GM23248 (cell line): Measurements from ENCODE around the gene TTC39B. TPM values are rescaled to one million over a fixed set of nuclear protein-coding genes. Genes with fewer than 3 reads are reported as not detected.

ENCODE experiments used
- DNase-seq: peaks from one replicate; pipeline ENCODE4 v3.0.0-alpha.2; 2015
- H2AFZ ChIP-seq: fragments of 200-600 bp; sonication (generic); 2 replicates; pipeline ENCODE4 v1.6.1; 2016; ENCODE audit warnings: antibody characterized with exemption
- H3F3A ChIP-seq: fragments of 200-600 bp; sonication (generic); 2 replicates; pipeline ENCODE4 v1.6.1; 2016; ENCODE audit warnings: mild to moderate bottlenecking, antibody characterized with exemption, mixed run types; ENCODE audit not compliant: insufficient read depth
- H3K27ac ChIP-seq: fragments of 200-600 bp; sonication (generic); 2 replicates; pipeline ENCODE4 v1.5.1; 2016; ENCODE audit warnings: mild to moderate bottlenecking
- H3K27me3 ChIP-seq: fragments of 200-600 bp; sonication (generic); replicated peaks from 2 replicates; pipeline ENCODE4 v1.6.1; 2016; ENCODE audit warnings: mild to moderate bottlenecking; ENCODE audit not compliant: insufficient read depth
- H3K36me3 ChIP-seq: fragments of 200-600 bp; sonication (generic); 2 replicates; pipeline ENCODE4 v1.6.1; 2016; ENCODE audit warnings: low read depth, mild to moderate bottlenecking
- H3K4me1 ChIP-seq: fragments of 200-600 bp; sonication (generic); 2 replicates; pipeline ENCODE4 v1.6.1; 2016; ENCODE audit warnings: mild to moderate bottlenecking; ENCODE audit not compliant: insufficient read depth
- H3K4me2 ChIP-seq: fragments of 200-600 bp; sonication (generic); one replicate; pipeline ENCODE4 v1.6.1; 2016; ENCODE audit warnings: mild to moderate bottlenecking; ENCODE audit not compliant: unreplicated experiment
- H3K4me3 ChIP-seq: fragments of 200-600 bp; sonication (generic); 2 replicates; pipeline ENCODE4 v1.5.1; 2016; ENCODE audit warnings: mild to moderate bottlenecking
- H3K79me2 ChIP-seq: fragments of 200-600 bp; sonication (generic); 2 replicates; pipeline ENCODE4 v1.6.1; 2016; ENCODE audit warnings: mild to moderate bottlenecking; ENCODE audit not compliant: insufficient read depth
- H3K9ac ChIP-seq: fragments of 200-600 bp; sonication (generic); 2 replicates; pipeline ENCODE4 v1.6.1; 2016; ENCODE audit warnings: mild to moderate bottlenecking
- H3K9me2 ChIP-seq: fragments of 200-600 bp; sonication (generic); 2 replicates; pipeline ENCODE4 v1.6.1; 2016; ENCODE audit warnings: mixed run types, mild to moderate bottlenecking, moderate library complexity; ENCODE audit not compliant: insufficient read depth
- H3K9me3 ChIP-seq: fragments of 200-600 bp; sonication (generic); one replicate; pipeline ENCODE4 v1.6.1; 2017; ENCODE audit warnings: low read depth
- H4K20me1 ChIP-seq: fragments of 200-600 bp; sonication (generic); 2 replicates; pipeline ENCODE4 v1.6.0; 2016; ENCODE audit not compliant: insufficient read depth
- EZH2 ChIP-seq: fragments of 200-600 bp; sonication (generic); IDR thresholded peaks from 2 replicates; pipeline ENCODE4 v1.6.1; 2018; ENCODE audit warnings: antibody characterized with exemption, mild to moderate bottlenecking; ENCODE audit not compliant: insufficient read depth, poor library complexity, severe bottlenecking
- EZH2phosphoT487 ChIP-seq: fragments of 200-600 bp; sonication (generic); IDR thresholded peaks from 2 replicates; pipeline ENCODE4 v1.6.1; 2018; ENCODE audit warnings: antibody characterized with exemption, moderate library complexity, mild to moderate bottlenecking, low read depth; ENCODE audit not compliant: insufficient read depth
- WGBS, 2 experiments: methylation state at CpG; one replicate each; pipeline ENCODE4 v1.1.6; 2015 to 2017; ENCODE audit warnings: low lambda C conversion rate in 2 of 2, low coverage in 1 of 2; ENCODE audit errors: missing lambda C conversion rate in 2 of 2; 5-methylcytosine and 5-hydroxymethylcytosine counted together
- in situ Hi-C: fragments of 300-500 bp; cut with MboI; formaldehyde crosslinking; loops from 2 replicates; pipeline ENCODE4 v1.15.0; 2020
- polyA plus RNA-seq: library from polyadenylated mRNA; unstranded; fragments of >200 nt; fragmentation: Nextera tagmentation; extraction: Ambion mirVana; gene quantifications from 2 replicates; pipeline ENCODE4 v1.2.1, GENCODE V29; 2016
- total RNA-seq: library from RNA; depleted of rRNA; stranded (reverse); fragments of >200 nt; shearing (Covaris generic); gene quantifications from 2 replicates; pipeline ENCODE4 v1.2.3, GENCODE V29; 2014

TTC39B gene
- total and polyA plus RNA-seq, 2 experiments from 2014 or later: 6.3 to 10.9 TPM

GRCh38 chr9:15192856-15193255 lies 114.2 kb downstream of the TTC39B start:
- in situ Hi-C loops: no loop called here
- Histone ChIP-seq H3K4me2 (no peak overlapping the region), H3K9me3 (no peaks in the 10 kb centered on the region), H4K20me1 (no peaks in the 10 kb centered on the region), H3K27ac (no peak overlapping the region), H2AFZ (no peak overlapping the region), H3K9me2 (no peaks in the 10 kb centered on the region), H3K9ac (no peak overlapping the region), H3K36me3 (peaks cover 28% of the 10 kb centered on the region), H3F3A (no peaks in the 10 kb centered on the region), H3K4me1 (no peaks in the 10 kb centered on the region), H3K79me2 (no peaks in the 10 kb centered on the region), H3K4me3 (no peak overlapping the region), H3K27me3 (no peaks in the 10 kb centered on the region)
- TF ChIP-seq EZH2phosphoT487 (no peak), EZH2 (no peak)
- DNase-seq: no peak
- WGBS, 2 experiments: 89 to 95% methylated on average over 5 of the region's 5 CpGs

DNA sequence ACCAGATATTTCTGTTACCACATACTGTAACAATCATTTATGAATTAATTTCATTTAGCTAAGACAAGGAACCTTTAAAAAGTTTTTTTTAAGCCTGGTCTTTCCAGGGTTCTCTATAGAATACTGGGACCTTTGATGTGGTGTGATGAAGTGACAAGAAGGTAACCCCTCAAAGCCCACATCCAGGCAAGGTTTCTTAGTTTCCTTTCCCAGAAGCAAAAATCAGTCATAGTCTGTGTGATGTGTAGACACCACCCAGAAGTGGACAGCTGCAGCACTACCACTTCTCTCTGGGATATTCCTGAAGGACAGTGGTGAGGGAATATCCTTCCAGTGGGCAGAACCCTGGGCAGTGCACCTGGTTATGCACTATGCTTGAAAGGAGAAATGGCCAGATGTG lies 115.6 kb downstream of the TTC39B start:
- Histone ChIP-seq H3K79me2 (no peaks in the 10 kb centered on the region), H3K4me1 (no peaks in the 10 kb centered on the region), H3K4me2 (no peak overlapping the region), H3F3A (no peaks in the 10 kb centered on the region), H2AFZ (no peak overlapping the region), H3K27me3 (no peaks in the 10 kb centered on the region), H3K4me3 (no peak overlapping the region), H3K9me3 (no peaks in the 10 kb centered on the region), H3K36me3 (peaks cover 22% of the 10 kb centered on the region), H3K9me2 (no peaks in the 10 kb centered on the region), H4K20me1 (no peaks in the 10 kb centered on the region), H3K27ac (no peak overlapping the region), H3K9ac (no peak overlapping the region)
- in situ Hi-C loops: no loop called here
- TF ChIP-seq EZH2phosphoT487: no peak
- no peak for TF ChIP-seq EZH2
- DNase-seq: no peak

DNA sequence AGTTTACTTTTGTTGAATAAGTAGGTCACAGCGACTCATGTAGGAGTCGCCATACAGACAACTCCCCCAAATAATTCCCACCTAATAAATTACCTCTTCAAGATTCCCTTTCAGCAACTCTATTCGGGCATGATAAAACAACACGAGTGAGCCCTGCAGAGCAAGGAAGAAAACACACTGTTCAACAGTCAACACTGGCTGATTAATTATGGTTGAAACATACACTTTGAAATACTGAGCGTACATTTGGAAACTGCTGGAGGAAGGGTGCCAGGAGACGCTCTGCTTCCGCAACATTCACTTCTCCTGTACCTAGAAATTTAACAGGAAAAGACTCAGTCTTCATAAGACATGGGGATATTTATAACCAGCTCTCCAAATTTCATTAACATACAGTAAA lies 117.5 kb downstream of the TTC39B start:
- peaks cover 22% of the 10 kb centered on the region for H3K36me3 ChIP-seq
- H2AFZ ChIP-seq: no peak overlapping the region

DNA sequence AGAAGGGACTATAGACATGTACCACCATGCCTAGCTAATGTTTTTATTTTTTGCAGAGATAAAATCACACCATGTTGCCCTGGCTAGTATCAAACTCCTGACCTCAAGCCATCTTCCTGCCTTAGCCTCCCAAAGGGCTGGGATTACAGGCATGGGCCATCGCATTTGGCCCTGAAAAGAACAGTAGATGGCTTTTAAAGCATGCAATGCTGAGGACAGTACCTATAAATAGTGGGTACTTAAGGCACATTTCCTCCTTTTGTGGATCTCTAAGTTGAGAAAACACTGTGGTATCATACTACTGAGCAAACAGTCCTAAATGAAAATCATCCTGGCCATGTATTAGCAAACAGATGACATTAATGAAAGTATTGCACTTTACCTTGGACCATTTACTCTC lies 119.4 kb downstream of the TTC39B start:
- Histone ChIP-seq H3K27me3 (no peaks in the 10 kb centered on the region), H3K27ac (no peak overlapping the region), H3K4me1 (no peaks in the 10 kb centered on the region), H3K9me2 (no peaks in the 10 kb centered on the region), H3F3A (no peaks in the 10 kb centered on the region), H3K9ac (no peak overlapping the region), H3K4me3 (no peak overlapping the region), H3K36me3 (peaks cover 24% of the 10 kb centered on the region), H3K9me3 (no peaks in the 10 kb centered on the region), H3K79me2 (no peaks in the 10 kb centered on the region), H3K4me2 (no peak overlapping the region), H2AFZ (no peak overlapping the region), H4K20me1 (no peaks in the 10 kb centered on the region)
- no peak for DNase-seq
- in situ Hi-C loops: no loop called here
- no peak for TF ChIP-seq EZH2phosphoT487
- no peak for TF ChIP-seq EZH2
- WGBS, 2 experiments: 100% methylated on average over 1 of the region's 1 CpG

More for the DNA sequence above, 117.5 kb downstream of the TTC39B start:
- in situ Hi-C loops: no loop called here
- no peak overlapping the region for H3K27ac ChIP-seq
- H3K4me1 ChIP-seq: no peaks in the 10 kb centered on the region
- H3K9me2 ChIP-seq: no peaks in the 10 kb centered on the region
- no peaks in the 10 kb centered on the region for H4K20me1 ChIP-seq
- H3F3A ChIP-seq: no peaks in the 10 kb centered on the region
- no peaks in the 10 kb centered on the region for H3K9me3 ChIP-seq
- no peak overlapping the region for H3K9ac ChIP-seq
- no peak for DNase-seq
- TF ChIP-seq EZH2 (no peak), EZH2phosphoT487 (no peak)
- H3K27me3 ChIP-seq: no peaks in the 10 kb centered on the region
- no peak overlapping the region for H3K4me2 ChIP-seq
- no peak overlapping the region for H3K4me3 ChIP-seq
- WGBS, 2 experiments: 61 to 67% methylated on average over 7 of the region's 7 CpGs
- H3K79me2 ChIP-seq: no peaks in the 10 kb centered on the region

- in situ Hi-C loops: no loop called here
- Histone ChIP-seq H3K27ac (no peak overlapping the region), H3K4me1 (no peaks in the 10 kb centered on the region), H3K4me2 (no peak overlapping the region), H3K4me3 (no peak overlapping the region), H3K9me3 (no peaks in the 10 kb centered on the region), H3K9me2 (no peaks in the 10 kb centered on the region), H3K79me2 (no peaks in the 10 kb centered on the region), H3F3A (no peaks in the 10 kb centered on the region), H3K9ac (no peak overlapping the region), H3K36me3 (peaks cover 20% of the 10 kb centered on the region; the same call in 1 of the 2 replicates), H2AFZ (no peak overlapping the region), H4K20me1 (no peaks in the 10 kb centered on the region), H3K27me3 (no peaks in the 10 kb centered on the region)
- WGBS, 2 experiments: 69 to 75% methylated on average over 3 of the region's 3 CpGs
- no peak for DNase-seq
- no peak for TF ChIP-seq EZH2phosphoT487
- no peak for TF ChIP-seq EZH2
Observed at GRCh38 chr9:15182730-15183129, 124.3 kb downstream of the TTC39B start.
